ENCODE results near the gene RBM38.

RBM38 gene

DNA sequence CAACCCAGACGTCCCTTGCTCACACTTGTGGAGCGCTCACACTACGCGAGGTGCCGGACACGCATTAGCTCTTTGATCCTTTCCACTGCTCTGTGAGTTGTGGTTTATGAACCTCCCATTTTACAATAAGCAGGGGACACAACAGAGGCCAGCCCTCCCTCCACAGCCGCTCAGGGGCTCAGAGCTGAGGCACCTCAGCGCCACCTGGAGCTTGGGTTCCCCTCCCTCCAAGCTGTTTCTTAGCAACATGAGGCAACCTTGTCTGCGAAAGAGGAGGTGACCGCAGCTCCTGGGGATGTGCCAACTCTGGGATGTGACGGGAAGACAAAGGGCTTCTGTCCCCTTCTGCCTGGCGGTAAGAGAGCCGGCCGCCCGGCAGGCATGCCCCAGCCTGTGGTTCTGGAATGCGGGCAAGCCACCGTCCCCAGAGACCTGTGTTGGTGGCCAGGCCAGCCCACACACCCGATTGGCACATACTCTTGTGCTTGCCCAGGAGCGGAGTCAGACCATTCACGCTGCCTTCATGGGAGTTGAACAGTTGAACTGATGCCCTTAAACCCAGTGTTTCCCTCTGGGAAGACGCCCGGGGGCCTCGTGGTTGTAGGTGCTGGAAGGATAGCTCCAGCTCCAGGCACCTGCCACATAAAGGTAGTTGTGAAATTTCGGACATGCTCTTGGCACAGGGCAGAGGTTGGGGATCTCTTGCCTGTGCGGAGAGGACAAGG, 44.5 kb downstream of the RBM38 start:
- peak; percentile 78 for DNase-seq (ENCODE audit: low spot score)
- FAIRE-seq = no peak

DNA sequence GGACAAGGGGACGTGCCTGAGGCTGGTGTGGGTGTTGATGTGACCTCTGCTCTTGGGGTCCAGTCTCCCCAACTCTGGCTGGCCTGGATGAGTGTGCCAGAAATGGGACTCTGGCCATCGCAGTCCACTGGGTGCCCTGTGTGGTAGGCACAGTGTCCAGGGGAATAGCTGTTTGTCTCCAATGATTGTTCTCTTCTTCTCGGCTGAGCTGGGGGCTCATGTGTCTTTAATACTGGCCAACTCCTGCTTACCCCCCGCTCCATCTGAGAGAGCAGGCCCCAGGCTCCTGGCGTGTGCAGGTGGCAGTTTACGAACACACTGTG, 45.0 kb downstream of the RBM38 start:
- FAIRE-seq = no peak
- DNase-seq (ENCODE audit: low spot score) = no peak

GRCh38 chr20:57437267-57437666, 46.1 kb downstream of the RBM38 start:
- no peak for DNase-seq (ENCODE audit: low spot score)
- FAIRE-seq = no peak

DNA sequence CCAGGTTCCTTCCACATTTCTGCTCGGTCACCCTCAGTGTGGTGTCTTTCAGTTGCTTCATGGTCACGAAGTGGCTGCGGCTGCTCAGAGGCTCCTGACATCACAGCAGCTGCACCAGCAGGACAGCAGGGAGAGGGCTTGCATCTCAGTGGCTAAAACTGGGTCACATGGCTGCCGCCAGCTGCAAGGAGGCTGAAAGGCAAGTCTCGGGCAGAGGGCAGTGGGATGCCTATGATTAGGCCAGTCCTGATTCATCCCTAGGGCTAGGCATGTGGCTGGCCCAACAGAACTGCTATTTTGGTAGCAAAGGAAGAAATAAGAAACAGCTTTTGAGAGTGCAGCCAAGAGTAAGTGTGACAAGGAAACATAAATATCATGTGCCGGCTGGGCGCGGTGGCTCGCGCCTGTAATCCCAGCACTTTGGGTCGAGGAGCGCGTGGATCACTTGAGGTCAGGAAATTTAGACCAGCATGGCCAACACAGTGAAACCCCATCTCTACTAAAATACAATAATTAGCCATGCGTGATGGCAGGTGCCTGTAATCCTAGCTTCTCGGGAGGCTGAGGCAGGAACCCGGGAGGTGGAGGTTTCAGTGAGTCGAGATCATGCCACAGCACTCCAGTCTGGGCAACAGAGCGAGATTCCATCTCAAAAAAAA, 46.6 kb downstream of the RBM38 start:
- DNase-seq (ENCODE audit: low spot score) (no peak), FAIRE-seq (no peak)

- DNase-seq (ENCODE audit: low spot score) (no peak), FAIRE-seq (no peak)
Measured at GRCh38 chr20:57438552-57438951, 47.4 kb downstream of the RBM38 start.

GRCh38 chr20:57439432-57439831, 48.2 kb downstream of the RBM38 start:
- no peak for FAIRE-seq
- DNase-seq (ENCODE audit: low spot score) = no peak

GRCh38 chr20:57439993-57440392, 48.8 kb downstream of the RBM38 start:
- FAIRE-seq (no peak), DNase-seq (ENCODE audit: low spot score) (no peak)

- FAIRE-seq (no peak), DNase-seq (ENCODE audit: low spot score) (no peak)
Measured at GRCh38 chr20:57440678-57441509, 49.7 kb downstream of the RBM38 start.

DNA sequence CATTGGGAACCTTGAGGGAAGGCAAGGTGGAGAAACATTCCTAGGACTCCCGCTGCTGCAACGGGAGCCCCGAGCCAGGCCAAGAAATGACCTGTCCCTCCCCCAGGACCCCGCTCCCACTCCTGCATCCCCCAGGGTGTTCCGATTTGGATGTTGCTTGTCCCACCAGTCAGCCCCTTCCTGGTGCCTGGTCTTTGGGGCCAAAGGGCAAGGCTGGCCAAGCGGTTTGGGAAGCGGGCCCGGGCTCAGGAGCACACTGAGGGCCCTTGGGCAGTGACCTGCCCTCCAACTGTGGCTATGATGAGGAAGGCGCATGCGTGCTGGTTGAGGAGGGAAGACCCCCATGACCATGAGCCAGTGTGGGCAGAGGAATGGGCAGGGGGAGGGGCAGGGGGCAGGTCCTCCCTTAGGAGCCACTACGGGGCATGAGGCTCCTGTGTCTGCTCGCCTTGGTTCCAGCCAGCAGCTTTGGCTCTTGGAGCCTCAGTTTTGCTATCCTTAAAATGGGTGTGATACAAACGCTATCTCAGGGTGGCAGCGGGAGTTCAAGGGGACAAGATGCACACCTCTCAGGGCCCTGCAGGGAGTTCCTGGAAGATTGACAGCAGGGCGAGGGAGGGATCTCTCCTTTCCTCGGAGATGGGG, 50.4 kb downstream of the RBM38 start:
- FAIRE-seq = no peak
- DNase-seq (ENCODE audit: low spot score) = no peak

DNA sequence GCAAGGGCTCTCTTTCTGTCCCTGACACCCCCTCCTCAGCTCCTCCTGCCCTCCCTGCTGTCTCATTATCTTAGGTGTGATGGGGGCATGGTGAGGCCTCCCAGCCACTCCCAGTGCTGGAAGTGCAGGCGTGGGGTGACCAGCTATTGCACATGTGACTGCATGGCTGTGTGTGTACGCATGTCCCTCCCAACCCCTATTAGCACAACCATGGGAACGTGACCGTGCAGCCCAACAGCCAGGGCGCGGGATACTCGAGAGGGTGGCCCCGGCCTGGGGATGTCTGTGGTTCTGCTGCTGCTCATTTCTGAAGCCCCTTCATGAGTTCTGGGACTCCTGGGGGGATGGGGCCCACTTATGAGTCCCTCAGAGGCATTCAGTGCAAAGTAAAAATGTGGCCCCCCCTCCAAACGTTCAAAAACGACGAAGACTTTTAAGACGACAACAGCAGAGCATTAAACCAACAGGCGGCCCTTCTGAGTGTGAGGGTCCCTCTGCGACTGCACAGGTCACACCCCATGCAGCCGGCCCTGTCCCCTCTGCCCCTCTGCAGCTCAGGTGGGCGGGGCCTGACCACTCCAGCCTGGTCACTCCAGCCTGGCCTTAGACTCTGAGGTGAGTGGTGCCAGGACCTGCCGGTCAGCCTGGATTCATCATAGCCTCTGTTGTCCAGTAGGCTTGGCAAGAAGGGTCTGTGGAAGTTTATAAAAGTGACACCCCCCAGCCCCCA, 51.1 kb downstream of the RBM38 start:
- no peak for FAIRE-seq

DNA sequence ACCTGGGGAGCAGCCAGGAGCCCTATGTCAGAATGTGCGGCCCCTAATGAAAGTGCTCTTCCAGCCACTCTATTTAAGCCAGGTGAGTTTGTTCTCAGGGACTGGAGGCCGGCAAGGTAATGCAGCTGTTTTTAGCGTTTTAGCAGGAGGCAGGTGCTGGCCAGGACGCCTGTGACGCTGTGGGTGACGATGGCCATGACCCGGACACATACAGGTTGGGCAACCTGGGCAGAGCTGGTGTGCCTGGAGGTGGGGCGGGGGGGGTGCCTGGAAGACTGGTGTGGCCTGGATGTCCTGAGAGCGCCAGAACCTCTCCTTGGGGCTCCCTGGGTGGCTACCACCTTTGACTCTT, 51.7 kb downstream of the RBM38 start:
- no peak for FAIRE-seq

More for the DNA sequence above, 51.1 kb downstream of the RBM38 start:
- no peak for DNase-seq (ENCODE audit: low spot score)

DNA sequence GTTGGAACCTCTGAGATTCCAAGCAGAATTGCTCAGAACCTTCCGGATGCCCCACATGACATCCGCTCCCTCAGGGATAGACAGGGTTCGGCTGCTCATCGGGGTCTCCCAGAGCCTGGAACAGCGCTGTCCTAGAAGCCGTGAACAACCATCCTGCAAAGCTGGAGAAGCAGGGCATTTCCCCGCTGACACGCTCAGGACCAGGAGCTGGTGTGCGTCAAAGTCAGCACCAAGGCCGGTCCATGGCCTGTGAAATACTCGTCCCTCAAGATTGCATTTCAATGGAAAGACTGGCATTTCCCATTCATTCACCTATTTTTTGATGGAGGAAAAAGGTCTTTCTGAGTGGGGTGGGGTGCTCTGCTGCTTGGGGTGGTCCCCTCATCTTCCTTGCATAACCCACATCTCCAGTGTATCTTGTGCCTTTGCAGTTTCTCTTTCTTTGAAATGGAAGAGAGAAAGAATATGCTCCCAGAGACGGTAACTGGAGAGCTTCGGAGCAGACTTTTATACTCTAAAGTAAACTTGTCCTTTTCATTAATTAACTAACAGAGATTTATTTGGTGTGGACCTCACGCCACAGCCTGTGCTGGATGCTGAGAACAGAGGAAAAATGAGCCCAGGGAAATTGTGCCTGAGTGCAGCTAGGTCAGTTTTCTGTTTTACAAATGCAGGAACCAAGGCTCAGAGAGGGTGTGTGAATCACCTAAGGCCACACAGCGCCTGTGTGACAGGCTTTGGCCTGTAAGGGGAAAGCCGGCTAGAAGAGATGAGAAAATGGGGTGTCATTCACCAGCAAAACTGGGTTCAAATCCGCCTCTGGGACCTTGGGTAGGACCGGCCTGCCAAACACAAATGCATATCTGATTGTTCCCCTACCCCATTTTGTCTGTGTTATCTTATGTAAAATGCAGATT, 52.4 kb downstream of the RBM38 start:
- DNase-seq (ENCODE audit: low spot score) (no peak), FAIRE-seq (no peak)

More for the DNA sequence above, 51.7 kb downstream of the RBM38 start:
- no peak for DNase-seq (ENCODE audit: low spot score)

DNA sequence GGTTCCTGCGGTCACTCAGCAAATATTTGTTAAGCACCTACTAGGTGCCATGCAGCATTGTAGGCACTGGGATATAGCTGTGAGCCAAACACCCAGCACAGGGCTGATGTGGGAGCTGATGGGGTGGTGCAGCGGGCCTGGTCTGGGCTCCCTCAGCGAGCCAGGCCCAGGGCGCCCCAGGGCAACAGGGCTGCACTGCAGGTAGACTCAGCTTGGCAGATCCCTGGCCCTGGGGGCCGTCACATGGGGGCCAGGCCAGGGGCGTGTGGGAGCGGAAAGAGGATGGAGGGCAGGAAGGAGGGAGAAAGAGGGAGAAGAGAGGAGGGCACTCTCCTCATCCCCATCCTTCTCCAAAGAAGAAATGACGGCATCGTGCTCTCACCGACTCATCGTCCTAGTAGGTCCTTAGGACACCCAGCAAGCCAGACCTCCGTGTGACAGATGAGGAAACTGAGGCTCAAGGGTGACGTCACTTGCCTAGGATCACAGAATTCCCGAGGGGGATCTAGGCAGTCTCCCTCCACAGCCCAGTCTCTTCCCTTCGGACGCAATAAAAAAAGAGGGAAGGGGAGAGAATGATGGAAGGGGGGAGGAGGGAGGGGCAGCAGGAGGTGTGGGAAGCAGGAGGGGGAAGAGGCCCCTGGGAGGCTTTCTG, 53.3 kb downstream of the RBM38 start:
- FAIRE-seq (no peak), DNase-seq (ENCODE audit: low spot score) (no peak)

DNA sequence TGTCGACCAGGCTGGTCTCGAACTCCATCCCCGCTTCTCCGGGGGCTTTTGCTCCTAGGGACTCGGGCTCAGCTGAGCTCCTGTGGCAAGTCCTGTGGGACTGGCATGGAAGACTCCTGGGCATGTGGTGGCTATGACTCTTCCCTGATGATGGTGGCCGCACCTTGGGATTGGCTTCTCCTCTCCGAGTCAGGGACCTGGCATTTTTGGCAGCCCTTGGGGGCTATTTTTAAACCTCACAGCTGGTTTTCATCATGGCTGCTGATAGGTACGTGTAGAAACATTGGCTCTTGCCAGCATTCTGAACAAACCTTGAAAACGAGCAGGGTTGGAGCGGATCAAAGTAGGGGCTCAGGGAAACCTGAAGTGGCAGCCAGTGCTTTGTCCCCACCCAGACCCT, 54.1 kb downstream of the RBM38 start:
- no peak for DNase-seq (ENCODE audit: low spot score)
- no peak for FAIRE-seq

- FAIRE-seq (no peak), DNase-seq (ENCODE audit: low spot score) (no peak)
Measured at GRCh38 chr20:57445774-57446173, 54.6 kb downstream of the RBM38 start.

DNA sequence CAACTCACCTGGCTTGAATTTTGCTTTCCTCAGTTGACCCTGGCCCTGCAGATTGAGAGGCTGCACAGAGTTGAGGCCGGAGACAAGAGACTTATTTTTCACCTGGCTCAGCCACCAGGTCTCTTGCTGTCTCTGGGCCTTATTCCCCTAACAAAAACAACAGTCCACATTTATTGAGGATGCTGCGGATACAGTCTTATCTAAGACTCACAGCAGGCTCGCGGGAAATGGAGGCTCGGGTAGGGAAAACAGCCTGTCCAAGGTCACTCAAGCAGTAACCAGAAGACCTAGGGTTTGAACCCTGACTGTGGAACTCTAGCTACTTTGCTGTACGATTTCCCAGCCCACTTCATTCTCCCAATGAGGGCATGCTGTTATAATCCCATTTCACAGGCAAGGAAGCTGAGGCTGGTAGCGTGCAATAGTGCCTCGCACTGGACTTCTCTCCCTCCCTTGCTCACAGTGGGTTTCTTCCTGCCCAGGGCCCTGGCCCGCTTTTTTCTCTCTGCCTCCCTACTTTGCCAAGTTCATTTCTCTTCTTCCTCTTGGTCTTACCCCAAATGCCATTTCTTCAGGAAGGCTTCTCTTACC, 57.7 kb downstream of the RBM38 start:
- DNase-seq (ENCODE audit: low spot score) (no peak), FAIRE-seq (no peak)

DNA sequence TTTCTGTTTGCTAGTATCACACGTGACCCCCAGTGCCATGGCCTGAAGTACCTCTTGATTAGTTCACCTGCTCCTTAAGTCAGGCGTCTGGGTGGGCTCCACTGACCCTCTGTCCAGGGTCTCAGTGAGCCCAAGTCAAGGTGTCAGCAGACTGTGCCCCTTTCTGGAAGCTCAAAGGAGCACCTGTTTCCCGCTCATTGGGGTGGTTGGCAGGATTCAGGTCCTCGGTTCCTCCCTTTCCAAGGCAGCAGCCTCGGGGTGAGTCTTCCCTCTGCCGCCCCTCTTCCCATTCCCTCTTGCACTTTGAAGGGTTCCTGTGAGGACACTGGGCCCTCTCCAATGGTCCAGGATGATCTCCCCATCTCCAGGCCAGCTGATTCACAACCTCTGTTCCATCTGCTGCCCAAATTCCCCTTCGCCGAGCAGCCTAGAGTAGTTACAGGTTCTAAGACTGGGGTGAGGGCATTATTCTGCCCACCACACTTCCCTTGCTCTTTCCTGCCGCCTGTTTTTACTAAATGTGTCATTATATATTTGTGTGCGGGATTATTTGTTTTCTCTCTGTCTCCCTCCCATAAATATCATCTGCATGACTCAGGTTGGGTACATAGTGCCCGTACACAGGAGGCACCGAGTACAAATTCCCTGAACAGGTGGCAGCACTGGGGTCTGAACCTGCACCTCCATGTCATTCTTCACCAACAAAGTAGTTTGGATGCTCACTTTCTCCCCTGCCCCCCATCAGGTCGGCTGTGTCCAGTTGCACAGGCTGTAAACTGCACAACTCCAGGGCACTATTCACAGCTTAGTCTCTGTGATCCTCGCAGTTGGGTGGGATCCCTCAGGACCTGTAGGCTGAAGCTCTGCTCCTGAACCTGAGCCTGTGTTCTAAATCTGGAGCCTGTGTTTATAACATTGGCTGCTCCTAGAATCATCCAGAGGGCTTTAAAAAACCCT, 58.5 kb downstream of the RBM38 start:
- DNase-seq (ENCODE audit: low spot score) (no peak), FAIRE-seq (no peak)

DNA sequence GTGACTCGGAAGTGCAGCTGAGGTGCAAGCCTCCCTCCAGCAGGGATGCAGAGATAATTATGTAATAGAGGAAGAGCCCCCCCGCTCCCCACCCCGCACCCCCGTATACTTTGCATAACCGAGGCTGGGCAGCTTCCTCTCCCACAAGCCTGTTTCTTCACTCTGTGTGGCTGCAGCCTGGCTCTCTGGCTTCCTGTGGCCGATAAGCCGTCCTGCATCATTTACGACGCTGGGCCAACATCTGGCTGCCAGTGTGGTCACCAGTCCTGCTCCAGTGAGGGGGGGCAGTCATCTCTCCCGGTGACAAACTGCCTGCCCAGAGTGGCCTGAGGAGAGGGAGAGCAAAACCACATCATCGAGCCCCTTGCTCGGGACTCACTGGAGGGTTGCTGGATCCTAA, 59.2 kb downstream of the RBM38 start:
- FAIRE-seq (no peak), DNase-seq (ENCODE audit: low spot score) (no peak)

All from RCC 7860 (cell line).